C4-2B (cell line): ENCODE data around the gene GRIK2.

Experiments
- ZFX ChIP-seq: fragments of 450-650 bp; IDR thresholded peaks from 2 replicates; pipeline ENCODE4 v1.6.1; 2017
- TF ChIP-seq, protein P1 (sequence below): fragments of 450-650 bp; conservative IDR thresholded peaks from 2 replicates; pipeline ENCODE4 v1.5.1; 2017; ENCODE audit warnings: mild to moderate bottlenecking

DNA sequence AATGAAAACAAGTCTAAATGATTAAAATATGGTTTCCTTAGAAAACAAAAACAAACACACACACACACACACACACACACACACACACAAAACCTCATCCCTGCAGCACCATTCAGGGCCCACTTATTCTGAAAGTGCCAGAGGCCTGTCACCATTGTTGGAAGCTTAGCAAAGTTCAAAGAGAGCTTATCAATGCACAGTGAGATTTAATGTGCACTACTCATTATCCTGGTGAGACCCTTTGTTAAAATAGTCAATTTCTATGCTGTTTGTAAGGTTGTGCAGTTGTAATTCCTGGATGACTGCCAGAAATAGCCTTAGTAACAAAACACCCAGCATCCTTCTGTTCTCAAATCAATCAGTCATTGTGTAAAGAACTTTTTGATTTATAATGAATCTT lies 482.9 kb downstream of the GRIK2 start:
- TF ChIP-seq, protein P1, sequence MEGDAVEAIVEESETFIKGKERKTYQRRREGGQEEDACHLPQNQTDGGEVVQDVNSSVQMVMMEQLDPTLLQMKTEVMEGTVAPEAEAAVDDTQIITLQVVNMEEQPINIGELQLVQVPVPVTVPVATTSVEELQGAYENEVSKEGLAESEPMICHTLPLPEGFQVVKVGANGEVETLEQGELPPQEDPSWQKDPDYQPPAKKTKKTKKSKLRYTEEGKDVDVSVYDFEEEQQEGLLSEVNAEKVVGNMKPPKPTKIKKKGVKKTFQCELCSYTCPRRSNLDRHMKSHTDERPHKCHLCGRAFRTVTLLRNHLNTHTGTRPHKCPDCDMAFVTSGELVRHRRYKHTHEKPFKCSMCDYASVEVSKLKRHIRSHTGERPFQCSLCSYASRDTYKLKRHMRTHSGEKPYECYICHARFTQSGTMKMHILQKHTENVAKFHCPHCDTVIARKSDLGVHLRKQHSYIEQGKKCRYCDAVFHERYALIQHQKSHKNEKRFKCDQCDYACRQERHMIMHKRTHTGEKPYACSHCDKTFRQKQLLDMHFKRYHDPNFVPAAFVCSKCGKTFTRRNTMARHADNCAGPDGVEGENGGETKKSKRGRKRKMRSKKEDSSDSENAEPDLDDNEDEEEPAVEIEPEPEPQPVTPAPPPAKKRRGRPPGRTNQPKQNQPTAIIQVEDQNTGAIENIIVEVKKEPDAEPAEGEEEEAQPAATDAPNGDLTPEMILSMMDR: no peak
- TF ChIP-seq ZFX: no peak
